Activated CD4-positive, alpha-beta memory T cell treated with anti-CD3 and anti-CD28 coated beads, Interleukin-2, amount 10 ng/mL, durations not matched to agents 7 days and 5 days (primary cell): ENCODE measurements around the gene GPRIN1. TPM values are rescaled to one million over a fixed set of nuclear protein-coding genes. Genes with fewer than 3 reads are reported as not detected.

ENCODE experiments used
- CTCF ChIA-PET: fragments of 350-600 bp; sonication (Branson Sonifier 250); formaldehyde crosslinking; loops from one replicate; lab custom pipeline; 2021; ENCODE audit warnings: antibody characterized with exemption, inconsistent platforms; lab: Charles Lee
- POLR2A ChIA-PET: fragments of 350-600 bp; sonication (Branson Sonifier 250); formaldehyde crosslinking; loops from one replicate; lab custom pipeline; 2021; ENCODE audit warnings: antibody characterized with exemption; lab: Charles Lee
- DNase-seq: peaks from one replicate; pipeline ENCODE4 v3.0.0-alpha.2; 2020
- H3K27ac Mint-ChIP-seq: one replicate; pipeline ENCODE4 v1.8.0; 2021; ENCODE audit warnings: mild to moderate bottlenecking, mixed read lengths
- H3K27me3 Mint-ChIP-seq: one replicate; pipeline ENCODE4 v1.8.0; 2021; ENCODE audit warnings: mixed read lengths
- H3K36me3 Mint-ChIP-seq: one replicate; pipeline ENCODE4 v1.8.0; 2021; ENCODE audit warnings: low read depth, mixed read lengths
- H3K4me1 Mint-ChIP-seq: one replicate; pipeline ENCODE4 v1.8.0; 2021; ENCODE audit warnings: mixed read lengths
- H3K4me3 Mint-ChIP-seq: one replicate; pipeline ENCODE4 v1.8.0; 2021; ENCODE audit warnings: mild to moderate bottlenecking, mixed read lengths
- H3K9me3 Mint-ChIP-seq: one replicate; pipeline ENCODE4 v1.8.0; 2021; ENCODE audit warnings: mixed read lengths
- total RNA-seq, 2 experiments: library from RNA; stranded (reverse); gene quantifications; one replicate each; pipeline ENCODE4 v1.2.3, GENCODE V29; 2021

Gene GPRIN1
- total RNA-seq, 2 experiments from 2014 or later, result 3.7 to 4.2 TPM

DNA sequence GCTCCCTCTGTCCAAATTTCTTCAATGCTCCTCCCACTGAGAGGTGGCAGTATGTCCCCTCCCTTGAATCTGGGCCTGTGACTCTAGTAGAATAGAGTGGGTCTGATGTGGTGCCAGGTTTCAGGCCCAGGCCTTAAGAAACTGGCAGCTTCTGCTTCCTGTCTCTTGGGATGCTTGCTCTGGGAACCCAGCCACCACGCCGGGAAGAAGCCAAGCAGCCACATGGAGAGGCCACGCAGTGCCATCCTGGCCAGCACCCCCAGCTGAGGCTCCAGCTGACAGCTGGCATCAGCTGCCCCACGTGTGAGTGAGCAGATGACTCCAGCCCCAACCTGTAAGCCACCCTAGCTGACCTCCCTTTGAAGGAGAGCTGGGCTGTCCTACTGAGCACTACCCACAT is 30.0 kb upstream of the GPRIN1 start:
- CTCF ChIA-PET, result interaction anchor here (1.8 kb wide), 1 partner anchor 21 kb away, joined by 5 read pairs; no protein-coding TSS in a partner anchor
- no peaks in the 10 kb centered on the region for H3K4me1 Mint-ChIP-seq
- POLR2A ChIA-PET, result no interaction called here

DNA sequence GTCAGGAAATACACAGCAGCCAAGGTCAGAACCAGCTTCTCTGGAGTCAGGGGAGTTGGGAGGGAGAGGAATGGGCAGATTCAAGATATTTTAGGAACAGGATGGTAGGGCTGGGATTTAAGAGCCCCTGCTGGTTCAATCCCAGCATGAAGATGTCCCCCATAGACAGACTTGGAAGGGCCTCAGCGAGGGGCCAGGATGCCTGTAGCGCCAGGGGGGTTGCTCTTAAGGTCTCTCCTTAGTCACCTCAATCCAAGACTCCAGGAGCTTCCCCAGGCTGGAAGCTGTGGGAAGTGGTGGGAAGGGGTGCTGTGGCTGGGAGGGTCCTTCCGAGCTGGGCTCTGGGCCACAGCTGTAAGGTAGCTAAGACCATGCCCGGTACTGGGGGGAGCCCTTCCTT is 29.3 kb upstream of the GPRIN1 start:
- Mint-ChIP-seq H3K27me3 (peaks cover 23% of the 10 kb centered on the region), H3K36me3 (no peaks in the 10 kb centered on the region), H3K4me3 (no peak overlapping the region), H3K9me3 (no peaks in the 10 kb centered on the region), H3K27ac (no peak overlapping the region), H3K4me1 (no peaks in the 10 kb centered on the region)
- ChIA-PET CTCF (interaction anchor here (1.8 kb wide), 1 partner anchor 21 kb away, joined by 5 read pairs; no protein-coding TSS in a partner anchor), POLR2A (no interaction called here)
- DNase-seq, result no peak

More for the DNA sequence above, 30.0 kb upstream of the GPRIN1 start:
- Mint-ChIP-seq H3K27ac (no peak overlapping the region), H3K4me3 (no peak overlapping the region), H3K36me3 (no peaks in the 10 kb centered on the region), H3K27me3 (peaks cover 19% of the 10 kb centered on the region), H3K9me3 (no peaks in the 10 kb centered on the region)
- no peak for DNase-seq

DNA sequence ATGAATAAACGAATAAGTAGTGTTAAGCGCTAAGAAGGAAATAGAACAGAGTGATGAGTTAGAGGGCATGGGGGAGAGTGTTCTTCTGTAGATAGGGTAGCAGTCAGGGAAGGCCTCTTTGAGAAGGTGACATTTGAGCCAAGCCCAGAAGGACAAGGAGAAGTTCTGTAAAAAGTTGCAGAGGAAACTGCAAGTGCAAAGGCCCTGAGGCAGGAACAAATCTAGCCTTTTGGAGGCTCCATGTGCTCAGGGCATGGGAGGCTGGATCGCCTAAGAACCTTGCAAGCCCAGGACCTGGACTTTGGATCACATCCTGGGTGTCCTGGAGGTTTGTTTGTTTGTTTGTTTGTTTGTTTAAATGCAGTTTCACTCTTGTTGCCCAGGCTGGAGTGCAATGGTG is 28.5 kb upstream of the GPRIN1 start:
- H3K9me3 Mint-ChIP-seq, result no peaks in the 10 kb centered on the region
- no peak overlapping the region for H3K4me3 Mint-ChIP-seq
- no peaks in the 10 kb centered on the region for H3K36me3 Mint-ChIP-seq
- POLR2A ChIA-PET, result interaction anchor here (1.0 kb wide), 1 partner anchor 8 kb away, joined by 6 read pairs; the partner anchor contains the start of gene TSPAN17
- DNase-seq, result no peak
- H3K4me1 Mint-ChIP-seq, result no peaks in the 10 kb centered on the region
- peaks cover 31% of the 10 kb centered on the region for H3K27me3 Mint-ChIP-seq
- CTCF ChIA-PET, result interaction anchor here (0.6 to 1.8 kb wide), 2 partner anchors 22 to 167 kb away, joined by 3 to 5 read pairs; no protein-coding TSS in a partner anchor
- H3K27ac Mint-ChIP-seq, result no peak overlapping the region

DNA sequence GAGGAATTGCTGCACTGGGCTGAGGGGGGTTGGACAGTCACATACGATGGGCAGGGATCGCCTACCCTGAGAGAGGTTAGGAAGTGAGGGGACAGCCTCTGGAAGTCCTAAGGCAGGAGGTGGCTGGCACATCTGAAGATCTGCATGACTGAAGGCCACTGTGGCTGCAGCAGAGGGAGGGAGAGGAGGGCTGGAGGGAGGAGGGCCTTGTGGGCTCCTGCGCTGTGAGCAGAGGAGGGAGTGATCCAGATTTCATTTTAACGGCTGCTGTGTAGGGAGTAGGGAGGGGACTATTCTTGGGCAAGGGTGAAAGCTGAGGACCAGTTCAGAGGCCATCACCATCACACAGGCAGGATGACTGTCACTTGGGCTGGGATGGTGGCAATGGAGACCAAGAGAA is 27.6 kb upstream of the GPRIN1 start:
- no peak for DNase-seq
- no peaks in the 10 kb centered on the region for H3K36me3 Mint-ChIP-seq
- H3K4me1 Mint-ChIP-seq, result no peaks in the 10 kb centered on the region
- ChIA-PET CTCF (interaction anchor here (0.6 kb wide), 1 partner anchor 166 kb away, joined by 3 read pairs; no protein-coding TSS in a partner anchor), POLR2A (interaction anchor here (1.0 kb wide), 1 partner anchor 9 kb away, joined by 6 read pairs; the partner anchor contains the start of gene TSPAN17)
- H3K9me3 Mint-ChIP-seq, result no peaks in the 10 kb centered on the region
- H3K27me3 Mint-ChIP-seq, result peaks cover 37% of the 10 kb centered on the region
- no peak overlapping the region for H3K4me3 Mint-ChIP-seq
- H3K27ac Mint-ChIP-seq, result no peak overlapping the region

DNA sequence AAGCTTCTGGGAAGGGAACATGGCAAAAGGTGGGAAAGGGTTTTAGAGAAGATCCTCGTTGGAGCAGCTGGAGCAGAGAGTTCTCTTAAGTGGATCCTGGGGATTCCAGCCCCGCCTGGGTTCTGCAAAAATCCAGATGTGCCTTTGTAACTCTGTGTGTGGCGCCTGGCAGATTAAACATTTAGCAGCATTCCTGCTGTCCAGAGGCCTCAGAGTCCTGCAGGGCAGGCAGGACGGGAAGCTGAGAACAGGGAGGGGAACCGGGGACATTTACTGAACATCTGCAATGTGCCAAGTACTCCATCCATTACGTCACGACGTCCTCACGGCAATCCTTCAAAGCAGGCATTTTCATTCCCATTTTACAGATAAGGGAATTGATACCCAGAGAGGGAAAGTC is 26.5 kb upstream of the GPRIN1 start:
- Mint-ChIP-seq H3K36me3 (no peaks in the 10 kb centered on the region), H3K27me3 (peaks cover 46% of the 10 kb centered on the region), H3K4me3 (no peak overlapping the region), H3K9me3 (no peaks in the 10 kb centered on the region), H3K27ac (no peak overlapping the region), H3K4me1 (no peaks in the 10 kb centered on the region)
- POLR2A ChIA-PET, result interaction anchor here (1.6 kb wide), 1 partner anchor 11 kb away, joined by 6 read pairs; the partner anchor contains the start of gene TSPAN17
- CTCF ChIA-PET, result no interaction called here
- no peak for DNase-seq

DNA sequence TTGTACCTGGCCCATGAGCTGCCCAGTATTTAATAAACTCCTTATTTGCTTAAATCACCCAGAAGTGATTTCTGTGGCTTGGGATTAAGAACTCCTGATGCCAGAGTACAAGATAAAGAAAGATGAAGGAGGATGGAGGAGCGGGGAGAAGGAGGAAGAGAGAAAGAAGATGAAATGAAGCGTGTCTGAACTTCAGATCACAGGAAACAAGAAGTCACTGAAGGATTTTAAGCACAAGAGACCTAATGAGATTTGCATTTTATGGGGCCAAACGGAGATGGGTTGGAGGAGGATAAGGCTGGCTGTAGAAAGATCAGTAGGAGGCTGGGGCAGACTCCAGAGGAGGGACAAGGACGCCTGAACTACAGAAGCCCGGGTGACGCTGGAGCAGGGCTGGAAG is 23.6 kb upstream of the GPRIN1 start:
- ChIA-PET CTCF (interaction anchor here (1.1 to 1.3 kb wide), 2 partner anchors 27 kb away, joined by 4 to 7 read pairs; no protein-coding TSS in a partner anchor), POLR2A (interaction anchor here (1.6 kb wide), 1 partner anchor 13 kb away, joined by 7 read pairs; the partner anchor contains the start of gene TSPAN17)
- peaks cover 9% of the 10 kb centered on the region for H3K4me1 Mint-ChIP-seq
- DNase-seq, result no peak
- peaks cover 69% of the 10 kb centered on the region for H3K27me3 Mint-ChIP-seq
- H3K27ac Mint-ChIP-seq, result no peak overlapping the region
- H3K36me3 Mint-ChIP-seq, result no peaks in the 10 kb centered on the region
- H3K9me3 Mint-ChIP-seq, result no peaks in the 10 kb centered on the region
- no peak overlapping the region for H3K4me3 Mint-ChIP-seq

DNA sequence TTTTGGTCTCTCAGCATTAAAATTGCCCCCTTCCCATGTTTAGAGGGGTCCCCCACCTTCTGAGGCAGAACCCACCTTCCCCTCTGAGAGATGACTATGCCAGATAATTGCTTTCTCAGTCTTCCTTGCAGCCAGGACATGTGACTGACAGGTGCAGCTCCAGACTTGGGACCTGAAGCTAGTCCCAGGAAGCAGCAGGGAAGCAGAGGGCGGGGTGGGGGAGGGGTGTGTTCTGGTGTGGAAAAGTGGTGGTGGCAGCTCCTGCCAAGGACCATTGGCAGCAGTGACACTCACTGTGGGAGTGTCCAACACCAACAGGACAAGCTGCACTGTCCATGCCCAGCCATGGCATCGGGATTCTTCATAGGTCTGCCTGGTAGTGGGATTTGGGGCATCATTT is 22.8 kb upstream of the GPRIN1 start:
- Mint-ChIP-seq H3K27ac (no peak overlapping the region), H3K4me1 (peaks cover 12% of the 10 kb centered on the region), H3K27me3 (peaks cover 72% of the 10 kb centered on the region), H3K4me3 (no peak overlapping the region), H3K36me3 (no peaks in the 10 kb centered on the region), H3K9me3 (no peaks in the 10 kb centered on the region)
- ChIA-PET CTCF (interaction anchor here (1.3 kb wide), 1 partner anchor 28 kb away, joined by 4 read pairs; no protein-coding TSS in a partner anchor), POLR2A (interaction anchor here (1.6 kb wide), 1 partner anchor 14 kb away, joined by 7 read pairs; the partner anchor contains the start of gene TSPAN17)
- no peak for DNase-seq

DNA sequence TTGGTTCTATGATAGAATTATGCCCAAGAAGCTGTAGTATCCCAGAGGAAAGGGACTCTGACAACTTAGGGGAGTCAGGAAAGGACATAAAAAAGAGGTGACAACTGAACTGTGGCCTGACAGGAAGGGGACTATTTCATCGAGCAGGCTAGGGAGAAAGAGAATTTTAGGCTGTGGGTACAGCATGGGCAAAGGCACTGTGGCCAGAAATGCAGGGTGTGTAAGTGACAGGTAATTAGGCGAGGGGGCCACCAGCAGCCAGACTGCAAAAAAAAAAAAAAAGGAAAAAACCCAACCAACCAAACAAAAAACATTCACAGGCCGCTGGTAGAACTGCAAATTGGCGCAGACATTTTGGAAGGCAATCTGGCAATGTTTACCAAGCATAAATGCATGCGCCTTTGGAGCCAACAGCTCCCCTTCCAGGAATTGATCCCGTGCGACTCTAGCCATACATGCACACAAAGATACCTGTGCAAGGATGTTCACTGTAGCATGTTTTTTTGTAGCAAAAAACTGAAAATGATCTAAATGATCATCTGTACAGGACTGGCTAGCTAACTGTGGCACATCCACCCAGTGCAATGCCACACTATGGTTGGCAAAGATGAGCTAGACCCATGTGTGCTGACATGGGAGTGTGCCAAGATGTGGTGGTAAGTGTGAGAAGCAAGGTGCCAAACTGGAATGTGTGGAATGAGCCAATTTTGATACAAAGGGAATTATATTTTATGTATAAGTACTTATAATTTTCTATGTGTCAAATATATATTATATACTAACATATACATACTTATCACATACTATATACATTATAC is 21.6 kb upstream of the GPRIN1 start:
- Mint-ChIP-seq H3K27ac (no peak overlapping the region), H3K9me3 (no peaks in the 10 kb centered on the region), H3K36me3 (no peaks in the 10 kb centered on the region), H3K4me3 (no peak overlapping the region), H3K4me1 (peaks cover 12% of the 10 kb centered on the region), H3K27me3 (peaks cover 77% of the 10 kb centered on the region)
- CTCF ChIA-PET, result interaction anchor here (0.7 kb wide), 2 partner anchors 36 to 505 kb away, joined by 3 read pairs; no protein-coding TSS in a partner anchor
- no peak for DNase-seq
- POLR2A ChIA-PET, result interaction anchor here (1.2 kb wide), 1 partner anchor 15 kb away, joined by 6 read pairs; no protein-coding TSS in a partner anchor

DNA sequence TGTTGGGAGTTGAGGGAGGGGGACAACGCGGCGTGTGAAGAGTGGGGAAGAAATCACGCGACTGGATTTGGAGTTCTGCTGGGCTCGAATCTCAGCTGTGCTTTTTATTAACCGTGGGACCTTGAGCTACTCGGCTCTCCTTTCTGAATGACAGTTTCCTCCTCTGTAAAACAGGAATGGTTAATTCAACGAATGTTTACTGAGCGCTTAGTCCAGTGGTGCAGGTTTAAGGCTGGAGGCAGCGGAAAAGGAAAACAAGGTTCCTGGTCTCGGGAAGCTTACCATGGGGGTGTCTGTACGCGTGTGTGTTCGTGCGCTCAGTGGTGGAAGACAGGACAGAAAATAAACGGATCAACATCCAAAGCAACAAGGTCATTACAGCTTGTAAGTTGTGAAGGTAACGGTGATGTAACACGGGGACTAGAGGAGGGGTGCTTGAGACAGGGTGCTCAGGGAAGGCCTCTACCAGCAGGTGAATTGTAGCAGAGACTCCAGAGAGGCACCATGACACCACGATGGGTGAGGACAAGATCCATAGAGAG is 20.8 kb upstream of the GPRIN1 start:
- Mint-ChIP-seq H3K36me3 (no peaks in the 10 kb centered on the region), H3K4me1 (peaks cover 12% of the 10 kb centered on the region), H3K27me3 (peaks cover 78% of the 10 kb centered on the region), H3K27ac (no peak overlapping the region), H3K4me3 (no peak overlapping the region), H3K9me3 (no peaks in the 10 kb centered on the region)
- DNase-seq, result no peak
- ChIA-PET CTCF (interaction anchor here (0.5 to 1.9 kb wide), 5 partner anchors 30 to 183 kb away, joined by 3 to 7 read pairs (median 4); partner anchors contain the start of gene FAF2), POLR2A (interaction anchor here (1.2 kb wide), 1 partner anchor 16 kb away, joined by 6 read pairs; no protein-coding TSS in a partner anchor)

DNA sequence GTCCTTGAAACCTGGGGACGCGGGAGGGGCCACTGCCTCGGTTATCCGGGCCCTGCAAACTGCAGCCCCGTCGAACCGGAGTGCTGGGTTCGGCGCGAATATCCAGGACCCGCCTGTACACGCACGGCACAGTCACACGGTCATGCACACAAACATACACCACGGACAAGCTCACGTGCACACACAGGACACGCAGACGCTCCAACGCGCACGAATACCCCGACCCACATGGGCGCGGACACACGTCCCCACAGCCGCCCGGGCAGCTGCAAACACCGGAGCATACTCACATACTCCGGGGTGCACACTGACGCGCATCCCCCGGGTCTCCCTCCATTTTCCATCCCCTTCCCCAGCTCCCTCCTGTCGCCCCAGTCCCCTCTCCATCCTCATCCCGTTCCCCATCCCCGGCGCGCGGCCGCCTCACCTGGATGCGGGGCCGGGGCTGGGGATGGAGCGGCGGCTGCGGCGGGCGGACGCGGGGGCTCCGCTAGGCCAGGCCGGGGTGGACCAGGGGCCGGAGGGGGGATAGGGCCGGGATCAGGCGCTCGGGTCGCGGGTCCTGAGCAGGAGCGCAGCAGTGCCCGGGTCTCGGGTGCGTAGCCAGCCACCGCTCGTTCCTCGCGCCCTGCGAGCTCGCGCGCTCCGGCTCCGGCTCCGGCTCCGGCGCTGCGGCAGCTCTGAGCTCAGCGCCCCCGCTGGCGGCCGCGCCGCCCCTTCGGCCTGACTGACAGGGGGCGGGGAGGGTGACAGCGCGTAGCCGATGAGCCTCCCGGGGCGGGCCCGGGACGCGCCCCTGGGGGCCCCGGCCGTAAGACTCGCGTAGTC is 20.1 kb upstream of the GPRIN1 start, which contains the start of the genes EIF4E1B and SNCB:
TSS of gene EIF4E1B (plus strand) at position 823 of the 828 bp plus-strand sequence. CDS start 12,113 bp downstream, outside the sequence.
TSS of gene SNCB (minus strand) at position 682 of the 828 bp plus-strand sequence. CDS start 880 bp downstream, outside the sequence.
- POLR2A ChIA-PET, result interaction anchor here (1.1 kb wide), 1 partner anchor 17 kb away, joined by 3 read pairs; no protein-coding TSS in a partner anchor
- H3K27me3 Mint-ChIP-seq, result peaks cover 78% of the 10 kb centered on the region
- H3K27ac Mint-ChIP-seq, result no peak within 1 kb of the TSS
- H3K4me3 Mint-ChIP-seq, result no peak within 1 kb of the TSS
- no peaks in the 10 kb centered on the region for H3K36me3 Mint-ChIP-seq
- CTCF ChIA-PET, result interaction anchor here (1.1 to 1.9 kb wide), 4 partner anchors 25 to 182 kb away, joined by 3 to 7 read pairs (median 5); partner anchors contain the start of gene FAF2
- no peak for DNase-seq
- no peaks in the 10 kb centered on the region for H3K9me3 Mint-ChIP-seq
- H3K4me1 Mint-ChIP-seq, result peaks cover 12% of the 10 kb centered on the region

DNA sequence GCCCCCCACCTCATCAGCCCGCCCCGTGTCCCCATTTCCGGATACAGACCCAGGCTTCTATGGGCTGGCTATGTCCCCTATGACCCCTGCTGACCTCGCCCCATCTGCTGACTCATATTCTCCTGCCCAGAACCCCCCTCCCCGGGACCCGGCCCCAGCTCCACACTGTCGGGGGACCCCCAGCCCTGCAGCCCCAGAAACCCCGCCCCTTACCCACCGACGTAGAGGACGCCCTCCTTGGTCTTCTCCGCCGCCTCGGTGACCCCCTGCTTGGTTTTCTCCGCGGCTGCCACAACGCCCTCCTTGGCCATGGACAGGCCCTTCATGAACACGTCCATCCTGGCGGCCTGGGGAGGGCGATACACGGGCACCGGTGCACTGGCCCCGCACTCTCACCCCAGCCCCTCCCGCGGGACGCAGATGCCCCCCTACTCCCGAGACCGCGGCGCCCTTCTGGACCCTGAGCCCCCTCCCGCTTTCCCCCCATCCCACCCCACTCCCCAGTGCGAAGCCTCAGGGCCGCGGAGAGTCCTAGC is 19.4 kb upstream of the GPRIN1 start:
- H3K4me1 Mint-ChIP-seq, result peaks cover 12% of the 10 kb centered on the region
- no peaks in the 10 kb centered on the region for H3K36me3 Mint-ChIP-seq
- ChIA-PET CTCF (interaction anchor here (1.1 to 1.9 kb wide), 2 partner anchors 24 to 31 kb away, joined by 4 to 6 read pairs; no protein-coding TSS in a partner anchor), POLR2A (interaction anchor here (1.1 kb wide), 1 partner anchor 17 kb away, joined by 3 read pairs; no protein-coding TSS in a partner anchor)
- peaks cover 75% of the 10 kb centered on the region for H3K27me3 Mint-ChIP-seq
- no peak overlapping the region for H3K4me3 Mint-ChIP-seq
- no peak for DNase-seq
- H3K27ac Mint-ChIP-seq, result no peak overlapping the region
- H3K9me3 Mint-ChIP-seq, result no peaks in the 10 kb centered on the region
